IMR-90 (cell line): ENCODE results near the gene TTC39B. TPM values are rescaled to one million over a fixed set of nuclear protein-coding genes. Genes with fewer than 3 reads are reported as not detected.

Experiments used
- ATAC-seq: fragments of 200-7000 bp; cut with Tn5 transposase; 2 replicates; pipeline ENCODE4 v1.9.1; 2020; ENCODE audit warnings: low read depth, mild to moderate bottlenecking, moderate library complexity
- BruUV-seq: library from RNA; stranded (reverse); fragments of 400-500 nt; replicated peaks from 2 replicates; lab custom pipeline; 2021; lab: Mats Ljungman, UMichigan
- CTCF ChIA-PET: fragments of 300-600 bp; formaldehyde crosslinking; extraction: SDS; loops from one replicate; lab custom pipeline; 2021; ENCODE audit warnings: antibody characterized with exemption; lab: Yijun Ruan, JAX
- POLR2A ChIA-PET: fragments of 300-600 bp; sonication (Branson Sonifier 250); formaldehyde crosslinking; loops from one replicate; lab custom pipeline; 2022; ENCODE audit warnings: antibody characterized with exemption; ENCODE audit not compliant: unreplicated experiment; lab: Charles Lee
- DNase-seq: peaks from one replicate; pipeline ENCODE4 v3.0.0; 2013
- H2AFZ ChIP-seq: replicated peaks from 2 replicates; pipeline ENCODE3; 2013; ENCODE audit warnings: low read length, mild to moderate bottlenecking; ENCODE audit not compliant: poor library complexity
- H2AK5ac ChIP-seq: 2 replicates; pipeline ENCODE4 v1.6.1; 2013; ENCODE audit warnings: low read depth, low read length, inconsistent platforms
- H2AK9ac ChIP-seq: replicated peaks from 2 replicates; pipeline ENCODE3; 2013; ENCODE audit warnings: mild to moderate bottlenecking, low read depth, low read length, moderate library complexity; ENCODE audit not compliant: poor library complexity
- H2BK120ac ChIP-seq: 2 replicates; pipeline ENCODE4 v1.6.1; 2013; ENCODE audit warnings: low read depth, low read length, inconsistent platforms
- H2BK15ac ChIP-seq: 3 replicates; pipeline ENCODE4 v1.6.1; 2013; ENCODE audit warnings: low read depth, low read length, inconsistent platforms
- H2BK20ac ChIP-seq: 2 replicates; pipeline ENCODE4 v1.6.1; 2013; ENCODE audit warnings: low read depth, mild to moderate bottlenecking, inconsistent platforms, low read length, moderate library complexity
- H2BK5ac ChIP-seq: 2 replicates; pipeline ENCODE4 v1.6.1; 2013; ENCODE audit warnings: mild to moderate bottlenecking, low read depth, low read length, inconsistent platforms; ENCODE audit not compliant: poor library complexity, severe bottlenecking
- H3K14ac ChIP-seq: replicated peaks from 2 replicates; pipeline ENCODE4 v1.6.1; 2013; ENCODE audit warnings: low read depth, low read length, inconsistent platforms
- H3K18ac ChIP-seq: 2 replicates; pipeline ENCODE4 v1.6.1; 2013; ENCODE audit warnings: low read depth, low read length, control low read depth
- H3K23ac ChIP-seq: 2 replicates; pipeline ENCODE4 v1.6.1; 2013; ENCODE audit warnings: low read depth, low read length, inconsistent platforms
- H3K27ac ChIP-seq: 2 replicates; pipeline ENCODE4 v1.5.1; 2013; ENCODE audit warnings: mild to moderate bottlenecking, control low read depth, low read length; ENCODE audit not compliant: insufficient read depth
- H3K27me3 ChIP-seq: 2 replicates; pipeline ENCODE4 v1.6.1; 2013; ENCODE audit warnings: low read length; ENCODE audit not compliant: control insufficient read depth, insufficient read depth
- H3K36me3 ChIP-seq: 2 replicates; pipeline ENCODE4 v1.6.1; 2013; ENCODE audit warnings: low read length, mixed read lengths; ENCODE audit not compliant: control insufficient read depth, insufficient read depth
- H3K4ac ChIP-seq: 2 replicates; pipeline ENCODE4 v1.6.1; 2013; ENCODE audit warnings: low read depth, low read length, inconsistent platforms
- H3K4me1 ChIP-seq: 2 replicates; pipeline ENCODE4 v1.6.1; 2013; ENCODE audit warnings: low read length, mixed read lengths; ENCODE audit not compliant: control insufficient read depth, insufficient read depth
- H3K4me2 ChIP-seq: 2 replicates; pipeline ENCODE4 v1.6.1; 2013; ENCODE audit warnings: low read depth, mild to moderate bottlenecking, control low read depth, low read length, moderate library complexity
- H3K4me3 ChIP-seq: 2 replicates; pipeline ENCODE4 v1.5.1; 2013; ENCODE audit warnings: low read depth, mild to moderate bottlenecking, control low read depth, low read length, moderate library complexity; ENCODE audit not compliant: insufficient read depth
- H3K56ac ChIP-seq: 2 replicates; pipeline ENCODE4 v1.6.1; 2013; ENCODE audit warnings: low read length, inconsistent platforms; ENCODE audit not compliant: insufficient read depth; ENCODE audit errors: extremely low read depth
- H3K79me1 ChIP-seq, 2 experiments: 2 replicates each; pipeline ENCODE4 v1.6.1; 2013; ENCODE audit warnings: low read length in 2 of 2, inconsistent platforms in 1 of 2, low read depth in 1 of 2
- H3K9ac ChIP-seq: 2 replicates; pipeline ENCODE4 v1.6.1; 2013; ENCODE audit warnings: low read depth, low read length, control low read depth
- H3K9me1 ChIP-seq: 2 replicates; pipeline ENCODE4 v1.6.1; 2013; ENCODE audit warnings: low read length, inconsistent platforms; ENCODE audit not compliant: insufficient read depth
- H3K9me3 ChIP-seq: 2 replicates; pipeline ENCODE4 v1.6.1; 2013; ENCODE audit warnings: low read length; ENCODE audit not compliant: control insufficient read depth, insufficient read depth
- H4K20me1 ChIP-seq: 2 replicates; pipeline ENCODE4 v1.6.1; 2013; ENCODE audit warnings: low read length, inconsistent platforms; ENCODE audit not compliant: insufficient read depth
- H4K5ac ChIP-seq: 2 replicates; pipeline ENCODE4 v1.6.1; 2013; ENCODE audit warnings: mild to moderate bottlenecking, low read depth, low read length, control low read depth
- H4K8ac ChIP-seq, 2 experiments: 2 replicates each; pipeline ENCODE4 v1.6.1; 2013; ENCODE audit warnings: low read depth in 2 of 2, low read length in 2 of 2, control low read depth in 1 of 2, inconsistent platforms in 1 of 2
- H4K91ac ChIP-seq: 2 replicates; pipeline ENCODE4 v1.6.1; 2013; ENCODE audit warnings: low read depth, low read length, inconsistent platforms; ENCODE audit not compliant: insufficient read depth
- ELK1 ChIP-seq: fragments of 150-350 bp; IDR thresholded peaks from 2 replicates; pipeline ENCODE4 v1.6.1; 2016; ENCODE audit warnings: low read depth, mild to moderate bottlenecking, low read length, moderate library complexity, borderline replicate concordance
- MAFK ChIP-seq: IDR thresholded peaks from 2 replicates; pipeline ENCODE4 v1.6.1; 2012; ENCODE audit warnings: low read depth, low read length, improper control_type of control experiment
- USF2 ChIP-seq: fragments of 150-350 bp; IDR thresholded peaks from 2 replicates; pipeline ENCODE4 v1.6.1; 2017; ENCODE audit warnings: mild to moderate bottlenecking, antibody characterized with exemption, low read length, low read depth
- WGBS, 2 experiments: methylation state at CpG; one replicate each; pipeline versions ENCODE4 v1.1.5 to v1.1.7; 2013; ENCODE audit warnings: missing lambda C conversion rate in 2 of 2; ENCODE audit not compliant: insufficient read length in 1 of 2; ENCODE audit errors: extremely low coverage in 2 of 2; 5-methylcytosine and 5-hydroxymethylcytosine counted together
- dilution Hi-C: fragments of 300-500 bp; cut with HindIII; formaldehyde crosslinking; loops from one replicate; pipeline ENCODE4 v1.14.3; 2018; ENCODE audit warnings: low sequenced_read_pairs; ENCODE audit not compliant: unreplicated experiment
- in situ Hi-C: fragments of 300-500 bp; cut with MboI; formaldehyde crosslinking; loops from 3 replicates; pipeline ENCODE4 v1.14.3; 2019; ENCODE audit warnings: low sequenced_read_pairs, inconsistent platforms, mixed read lengths
- intact Hi-C: fragments of 100-400 bp; cut with micrococcal nuclease; formaldehyde crosslinking; loops from 2 replicates; pipeline ENCODE4 v1.10.0; 2022
- polyA plus RNA-seq, 3 experiments: library from polyadenylated mRNA; depleted of rRNA; stranded (reverse); fragments of >200 nt; gene quantifications; 2 replicates each; pipeline ENCODE4 v1.2.3, GENCODE V29; 2012; ENCODE audit warnings: low replicate concordance in 1 of 3
- total RNA-seq: library from RNA; depleted of rRNA; stranded (reverse); fragments of >200 nt; gene quantifications from 2 replicates; pipeline ENCODE4 v1.2.3, GENCODE V29; 2012

Gene TTC39B
- total and polyA plus RNA-seq, 2 of the 4 experiments (the other 2 are of a cell fraction), result 2.5 to 12.2 TPM

- no peak overlapping the region for H2BK5ac ChIP-seq
- no peak overlapping the region for H3K4me3 ChIP-seq
- H2BK15ac ChIP-seq, result no peak overlapping the region
- peaks cover 2% of the 10 kb centered on the region for H3K27me3 ChIP-seq
- no peaks in the 10 kb centered on the region for H3K4me1 ChIP-seq
- H3K18ac ChIP-seq, result no peak overlapping the region
- in situ Hi-C loops, result loop anchor here (5.0 to 25.0 kb wide), 3 partner anchors 34 to 299 kb away; no protein-coding TSS in a partner anchor
- no peak overlapping the region for H2AK5ac ChIP-seq
- ChIA-PET POLR2A (no interaction called here), CTCF (no interaction called here)
- WGBS, 2 experiments, result no CpG with 5 or more reads among the region's 5 CpGs
- ATAC-seq (no peak), DNase-seq (no peak)
- no peaks in the 10 kb centered on the region for H3K36me3 ChIP-seq
- no peaks in the 10 kb centered on the region for H3K9me3 ChIP-seq
- no peak overlapping the region for H2BK120ac ChIP-seq
- no peaks in the 10 kb centered on the region for H3K79me1 ChIP-seq
- H4K20me1 ChIP-seq, result no peaks in the 10 kb centered on the region
- H3K9ac ChIP-seq, result no peak overlapping the region
- no peak overlapping the region for H4K8ac ChIP-seq
- H3K9me1 ChIP-seq, result no peaks in the 10 kb centered on the region
- H4K91ac ChIP-seq, result no peak overlapping the region
- H3K4ac ChIP-seq, result no peak overlapping the region
- no peak overlapping the region for H3K56ac ChIP-seq
- no TSS peak for BruUV-seq
- dilution Hi-C loops, result no loop called here
- no peak overlapping the region for H3K27ac ChIP-seq
- no peak overlapping the region for H2BK20ac ChIP-seq
- intact Hi-C loops, result loop anchor here (10.0 kb wide), 1 partner anchor 372 kb away; no protein-coding TSS in a partner anchor
- H3K23ac ChIP-seq, result no peak overlapping the region
- no peak overlapping the region for H2AK9ac ChIP-seq
- no peak overlapping the region for H2AFZ ChIP-seq
- no peak for TF ChIP-seq ELK1
- 0 out of 2 replicates have a peak, but pooled peaks have one; percentile 17 for TF ChIP-seq USF2
- TF ChIP-seq MAFK, result no peak
- no peak overlapping the region for H3K4me2 ChIP-seq
- H4K5ac ChIP-seq, result no peak overlapping the region
- no peak overlapping the region for H3K14ac ChIP-seq
These were observed 170.4 kb downstream of the TTC39B start for GRCh38 chr9:15136646-15137045.
